ENCODE results near the gene ZMIZ2.

Gene ZMIZ2

DNA sequence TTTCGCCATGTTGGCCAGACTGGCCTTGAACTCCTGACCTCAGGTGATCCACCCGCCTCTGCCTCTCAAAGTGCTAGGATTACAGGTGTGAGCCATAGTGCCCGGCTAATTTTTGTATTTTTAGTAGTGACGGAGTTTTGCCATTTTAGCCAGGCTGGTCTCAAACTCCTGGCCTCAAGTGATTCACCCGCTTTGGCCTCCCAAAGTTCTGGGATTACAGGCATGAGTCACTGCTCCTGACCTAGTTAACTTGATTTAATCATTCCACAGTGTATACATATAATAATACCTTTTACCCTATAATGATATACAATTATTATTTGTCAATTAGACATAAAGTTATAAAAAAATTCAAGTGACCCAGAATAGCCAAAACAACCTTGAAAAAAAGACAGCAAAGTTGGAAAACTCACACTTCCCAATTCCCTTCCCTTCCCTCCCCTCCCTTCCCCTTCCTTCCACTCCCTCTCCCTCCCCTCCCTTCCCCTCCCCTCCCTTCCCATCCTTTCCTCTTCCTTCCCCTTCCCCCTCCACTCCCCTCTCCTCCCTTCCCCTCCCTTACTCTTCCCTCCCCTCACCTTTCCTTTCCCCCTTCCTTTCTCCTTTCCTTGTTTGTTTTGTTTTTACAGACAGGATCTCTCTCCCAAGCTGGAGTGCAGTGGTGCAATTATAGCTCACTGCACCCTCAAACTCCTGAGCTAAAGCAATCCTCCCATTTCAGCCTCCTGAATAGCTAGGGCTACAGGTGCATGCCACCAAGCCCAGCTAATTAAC, 14.8 kb upstream of the ZMIZ2 start (continued):
- TF ChIP-seq, protein P1, sequence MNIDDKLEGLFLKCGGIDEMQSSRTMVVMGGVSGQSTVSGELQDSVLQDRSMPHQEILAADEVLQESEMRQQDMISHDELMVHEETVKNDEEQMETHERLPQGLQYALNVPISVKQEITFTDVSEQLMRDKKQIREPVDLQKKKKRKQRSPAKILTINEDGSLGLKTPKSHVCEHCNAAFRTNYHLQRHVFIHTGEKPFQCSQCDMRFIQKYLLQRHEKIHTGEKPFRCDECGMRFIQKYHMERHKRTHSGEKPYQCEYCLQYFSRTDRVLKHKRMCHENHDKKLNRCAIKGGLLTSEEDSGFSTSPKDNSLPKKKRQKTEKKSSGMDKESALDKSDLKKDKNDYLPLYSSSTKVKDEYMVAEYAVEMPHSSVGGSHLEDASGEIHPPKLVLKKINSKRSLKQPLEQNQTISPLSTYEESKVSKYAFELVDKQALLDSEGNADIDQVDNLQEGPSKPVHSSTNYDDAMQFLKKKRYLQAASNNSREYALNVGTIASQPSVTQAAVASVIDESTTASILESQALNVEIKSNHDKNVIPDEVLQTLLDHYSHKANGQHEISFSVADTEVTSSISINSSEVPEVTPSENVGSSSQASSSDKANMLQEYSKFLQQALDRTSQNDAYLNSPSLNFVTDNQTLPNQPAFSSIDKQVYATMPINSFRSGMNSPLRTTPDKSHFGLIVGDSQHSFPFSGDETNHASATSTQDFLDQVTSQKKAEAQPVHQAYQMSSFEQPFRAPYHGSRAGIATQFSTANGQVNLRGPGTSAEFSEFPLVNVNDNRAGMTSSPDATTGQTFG (tag by site-specific recombination; IDR thresholded peaks at IDR 0.05; ENCODE audit: borderline replicate concordance) = no peak
- TF ChIP-seq ZNF341 (tag by site-specific recombination; IDR thresholded peaks at IDR 0.05; ENCODE audit: low read depth) = no peak
- no peak for TF ChIP-seq SCRT2 (tag by site-specific recombination; IDR thresholded peaks at IDR 0.05)
- TF ChIP-seq ZNF555 (tag by site-specific recombination; conservative IDR thresholded peaks at IDR 0.05) = no peak
- no peak for TF ChIP-seq ZNF626 (tag by site-specific recombination; IDR thresholded peaks at IDR 0.05)
- no peak for TF ChIP-seq ZNF792 (tag by site-specific recombination; IDR thresholded peaks at IDR 0.05)
- 0 out of 2 replicates have a peak, but pooled peaks have one; percentile 20 for TF ChIP-seq ZFP37 (tag by site-specific recombination; IDR thresholded peaks at IDR 0.05)
- TF ChIP-seq ZNF335 (tag by site-specific recombination; conservative IDR thresholded peaks at IDR 0.05) = no peak
- no peak for TF ChIP-seq ZBTB8A (tag by site-specific recombination; IDR thresholded peaks at IDR 0.05)
- TF ChIP-seq, protein P2, sequence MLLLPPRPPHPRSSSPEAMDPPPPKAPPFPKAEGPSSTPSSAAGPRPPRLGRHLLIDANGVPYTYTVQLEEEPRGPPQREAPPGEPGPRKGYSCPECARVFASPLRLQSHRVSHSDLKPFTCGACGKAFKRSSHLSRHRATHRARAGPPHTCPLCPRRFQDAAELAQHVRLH (tag by site-specific recombination; IDR thresholded peaks at IDR 0.05) = no peak
- TF ChIP-seq, protein P3, sequence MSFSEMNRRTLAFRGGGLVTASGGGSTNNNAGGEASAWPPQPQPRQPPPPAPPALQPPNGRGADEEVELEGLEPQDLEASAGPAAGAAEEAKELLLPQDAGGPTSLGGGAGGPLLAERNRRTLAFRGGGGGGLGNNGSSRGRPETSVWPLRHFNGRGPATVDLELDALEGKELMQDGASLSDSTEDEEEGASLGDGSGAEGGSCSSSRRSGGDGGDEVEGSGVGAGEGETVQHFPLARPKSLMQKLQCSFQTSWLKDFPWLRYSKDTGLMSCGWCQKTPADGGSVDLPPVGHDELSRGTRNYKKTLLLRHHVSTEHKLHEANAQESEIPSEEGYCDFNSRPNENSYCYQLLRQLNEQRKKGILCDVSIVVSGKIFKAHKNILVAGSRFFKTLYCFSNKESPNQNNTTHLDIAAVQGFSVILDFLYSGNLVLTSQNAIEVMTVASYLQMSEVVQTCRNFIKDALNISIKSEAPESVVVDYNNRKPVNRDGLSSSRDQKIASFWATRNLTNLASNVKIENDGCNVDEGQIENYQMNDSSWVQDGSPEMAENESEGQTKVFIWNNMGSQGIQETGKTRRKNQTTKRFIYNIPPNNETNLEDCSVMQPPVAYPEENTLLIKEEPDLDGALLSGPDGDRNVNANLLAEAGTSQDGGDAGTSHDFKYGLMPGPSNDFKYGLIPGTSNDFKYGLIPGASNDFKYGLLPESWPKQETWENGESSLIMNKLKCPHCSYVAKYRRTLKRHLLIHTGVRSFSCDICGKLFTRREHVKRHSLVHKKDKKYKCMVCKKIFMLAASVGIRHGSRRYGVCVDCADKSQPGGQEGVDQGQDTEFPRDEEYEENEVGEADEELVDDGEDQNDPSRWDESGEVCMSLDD (tag by site-specific recombination; IDR thresholded peaks at IDR 0.05) = no peak
- no peak for TF ChIP-seq ZNF660 (tag by site-specific recombination; IDR thresholded peaks at IDR 0.05)
- TF ChIP-seq, protein P4, sequence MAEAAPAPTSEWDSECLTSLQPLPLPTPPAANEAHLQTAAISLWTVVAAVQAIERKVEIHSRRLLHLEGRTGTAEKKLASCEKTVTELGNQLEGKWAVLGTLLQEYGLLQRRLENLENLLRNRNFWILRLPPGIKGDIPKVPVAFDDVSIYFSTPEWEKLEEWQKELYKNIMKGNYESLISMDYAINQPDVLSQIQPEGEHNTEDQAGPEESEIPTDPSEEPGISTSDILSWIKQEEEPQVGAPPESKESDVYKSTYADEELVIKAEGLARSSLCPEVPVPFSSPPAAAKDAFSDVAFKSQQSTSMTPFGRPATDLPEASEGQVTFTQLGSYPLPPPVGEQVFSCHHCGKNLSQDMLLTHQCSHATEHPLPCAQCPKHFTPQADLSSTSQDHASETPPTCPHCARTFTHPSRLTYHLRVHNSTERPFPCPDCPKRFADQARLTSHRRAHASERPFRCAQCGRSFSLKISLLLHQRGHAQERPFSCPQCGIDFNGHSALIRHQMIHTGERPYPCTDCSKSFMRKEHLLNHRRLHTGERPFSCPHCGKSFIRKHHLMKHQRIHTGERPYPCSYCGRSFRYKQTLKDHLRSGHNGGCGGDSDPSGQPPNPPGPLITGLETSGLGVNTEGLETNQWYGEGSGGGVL (tag by site-specific recombination; IDR thresholded peaks at IDR 0.05) = peak; percentile 76
- TF ChIP-seq TCF7L2 (IDR thresholded peaks at IDR 0.05; ENCODE audit: borderline replicate concordance, low read depth, low read length) = no peak
- TF ChIP-seq, protein P5, sequence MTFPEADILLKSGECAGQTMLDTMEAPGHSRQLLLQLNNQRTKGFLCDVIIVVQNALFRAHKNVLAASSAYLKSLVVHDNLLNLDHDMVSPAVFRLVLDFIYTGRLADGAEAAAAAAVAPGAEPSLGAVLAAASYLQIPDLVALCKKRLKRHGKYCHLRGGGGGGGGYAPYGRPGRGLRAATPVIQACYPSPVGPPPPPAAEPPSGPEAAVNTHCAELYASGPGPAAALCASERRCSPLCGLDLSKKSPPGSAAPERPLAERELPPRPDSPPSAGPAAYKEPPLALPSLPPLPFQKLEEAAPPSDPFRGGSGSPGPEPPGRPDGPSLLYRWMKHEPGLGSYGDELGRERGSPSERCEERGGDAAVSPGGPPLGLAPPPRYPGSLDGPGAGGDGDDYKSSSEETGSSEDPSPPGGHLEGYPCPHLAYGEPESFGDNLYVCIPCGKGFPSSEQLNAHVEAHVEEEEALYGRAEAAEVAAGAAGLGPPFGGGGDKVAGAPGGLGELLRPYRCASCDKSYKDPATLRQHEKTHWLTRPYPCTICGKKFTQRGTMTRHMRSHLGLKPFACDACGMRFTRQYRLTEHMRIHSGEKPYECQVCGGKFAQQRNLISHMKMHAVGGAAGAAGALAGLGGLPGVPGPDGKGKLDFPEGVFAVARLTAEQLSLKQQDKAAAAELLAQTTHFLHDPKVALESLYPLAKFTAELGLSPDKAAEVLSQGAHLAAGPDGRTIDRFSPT (tag by site-specific recombination; IDR thresholded peaks at IDR 0.05) = peak; percentile 38; the same call in 1 of the 2 replicates
- TF ChIP-seq, protein P6, sequence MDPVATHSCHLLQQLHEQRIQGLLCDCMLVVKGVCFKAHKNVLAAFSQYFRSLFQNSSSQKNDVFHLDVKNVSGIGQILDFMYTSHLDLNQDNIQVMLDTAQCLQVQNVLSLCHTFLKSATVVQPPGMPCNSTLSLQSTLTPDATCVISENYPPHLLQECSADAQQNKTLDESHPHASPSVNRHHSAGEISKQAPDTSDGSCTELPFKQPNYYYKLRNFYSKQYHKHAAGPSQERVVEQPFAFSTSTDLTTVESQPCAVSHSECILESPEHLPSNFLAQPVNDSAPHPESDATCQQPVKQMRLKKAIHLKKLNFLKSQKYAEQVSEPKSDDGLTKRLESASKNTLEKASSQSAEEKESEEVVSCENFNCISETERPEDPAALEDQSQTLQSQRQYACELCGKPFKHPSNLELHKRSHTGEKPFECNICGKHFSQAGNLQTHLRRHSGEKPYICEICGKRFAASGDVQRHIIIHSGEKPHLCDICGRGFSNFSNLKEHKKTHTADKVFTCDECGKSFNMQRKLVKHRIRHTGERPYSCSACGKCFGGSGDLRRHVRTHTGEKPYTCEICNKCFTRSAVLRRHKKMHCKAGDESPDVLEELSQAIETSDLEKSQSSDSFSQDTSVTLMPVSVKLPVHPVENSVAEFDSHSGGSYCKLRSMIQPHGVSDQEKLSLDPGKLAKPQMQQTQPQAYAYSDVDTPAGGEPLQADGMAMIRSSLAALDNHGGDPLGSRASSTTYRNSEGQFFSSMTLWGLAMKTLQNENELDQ (tag by site-specific recombination; IDR thresholded peaks at IDR 0.05; ENCODE audit: low read depth) = 0 out of 2 replicates have a peak, but pooled peaks have one; percentile 66
- TF ChIP-seq, protein P7, sequence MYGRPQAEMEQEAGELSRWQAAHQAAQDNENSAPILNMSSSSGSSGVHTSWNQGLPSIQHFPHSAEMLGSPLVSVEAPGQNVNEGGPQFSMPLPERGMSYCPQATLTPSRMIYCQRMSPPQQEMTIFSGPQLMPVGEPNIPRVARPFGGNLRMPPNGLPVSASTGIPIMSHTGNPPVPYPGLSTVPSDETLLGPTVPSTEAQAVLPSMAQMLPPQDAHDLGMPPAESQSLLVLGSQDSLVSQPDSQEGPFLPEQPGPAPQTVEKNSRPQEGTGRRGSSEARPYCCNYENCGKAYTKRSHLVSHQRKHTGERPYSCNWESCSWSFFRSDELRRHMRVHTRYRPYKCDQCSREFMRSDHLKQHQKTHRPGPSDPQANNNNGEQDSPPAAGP (tag by site-specific recombination; IDR thresholded peaks at IDR 0.05) = 0 out of 2 replicates have a peak, but pooled peaks have one; percentile 19
- no peak for TF ChIP-seq ZNF623 (tag by site-specific recombination; IDR thresholded peaks at IDR 0.05)
- TF ChIP-seq PRDM1 (tag by site-specific recombination; IDR thresholded peaks at IDR 0.05) = peak; percentile 75; the same call in 1 of the 2 replicates
- no peak for TF ChIP-seq ZNF544 (tag by site-specific recombination; IDR thresholded peaks at IDR 0.05)
- TF ChIP-seq WT1 (tag by site-specific recombination; IDR thresholded peaks at IDR 0.05) = peak; percentile 95
- no peak for TF ChIP-seq SP3 (tag by site-specific recombination; IDR thresholded peaks at IDR 0.05)
- TF ChIP-seq, protein P8, sequence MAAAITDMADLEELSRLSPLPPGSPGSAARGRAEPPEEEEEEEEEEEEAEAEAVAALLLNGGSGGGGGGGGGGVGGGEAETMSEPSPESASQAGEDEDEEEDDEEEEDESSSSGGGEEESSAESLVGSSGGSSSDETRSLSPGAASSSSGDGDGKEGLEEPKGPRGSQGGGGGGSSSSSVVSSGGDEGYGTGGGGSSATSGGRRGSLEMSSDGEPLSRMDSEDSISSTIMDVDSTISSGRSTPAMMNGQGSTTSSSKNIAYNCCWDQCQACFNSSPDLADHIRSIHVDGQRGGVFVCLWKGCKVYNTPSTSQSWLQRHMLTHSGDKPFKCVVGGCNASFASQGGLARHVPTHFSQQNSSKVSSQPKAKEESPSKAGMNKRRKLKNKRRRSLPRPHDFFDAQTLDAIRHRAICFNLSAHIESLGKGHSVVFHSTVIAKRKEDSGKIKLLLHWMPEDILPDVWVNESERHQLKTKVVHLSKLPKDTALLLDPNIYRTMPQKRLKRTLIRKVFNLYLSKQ (tag by site-specific recombination; IDR thresholded peaks at IDR 0.05; ENCODE audit: borderline replicate concordance) = no peak
- no peak for TF ChIP-seq ZNF707 (tag by site-specific recombination; IDR thresholded peaks at IDR 0.05)
